GM19395 (cell line): ENCODE measurements around the gene LINGO3.
"Not testable (repeated sequence)": the region's sequence is repeated elsewhere in the genome, so short reads cannot be mapped to it uniquely, and the experiment has no call there.

ENCODE experiments used
- ATAC-seq: cut with Tn5 transposase; IDR thresholded peaks from one replicate; pipeline ENCODE4 v1.9.1; 2021; ENCODE audit warnings: mild to moderate bottlenecking, moderate library complexity; ENCODE audit not compliant: unreplicated experiment

Gene LINGO3

DNA sequence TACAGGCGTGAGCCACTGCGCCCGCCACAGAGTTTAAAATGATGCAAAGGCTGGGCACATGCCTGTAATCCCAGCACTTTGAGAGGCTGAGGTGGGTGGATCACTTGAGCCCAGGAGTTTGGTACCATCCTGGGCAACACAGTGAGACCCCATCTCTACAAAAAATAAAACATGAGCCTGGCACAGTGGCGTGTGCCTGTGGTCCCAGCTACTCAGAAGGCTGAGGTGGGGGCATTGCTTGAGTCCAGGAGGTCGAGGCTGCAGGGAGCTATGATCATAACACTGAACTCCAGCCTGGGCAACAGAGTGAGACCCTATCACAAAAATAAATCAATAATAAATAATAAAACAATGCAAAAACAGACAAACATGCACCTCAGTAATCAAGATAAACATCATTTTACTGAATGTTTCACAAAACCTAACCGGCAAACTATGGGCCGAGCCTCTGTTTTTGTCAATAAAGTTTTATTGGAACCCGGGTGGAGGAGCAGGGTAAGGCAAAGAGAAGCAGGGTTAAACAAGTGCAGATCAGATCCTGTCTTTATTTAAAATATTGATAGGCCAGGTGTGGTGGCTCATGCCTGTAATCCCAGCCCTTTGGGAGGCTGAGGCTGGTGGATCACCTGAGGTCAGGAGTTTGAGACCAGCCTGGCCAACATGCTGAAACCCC is 24.0 kb downstream of the LINGO3 start:
- ATAC-seq = no peak

GRCh38 chr19:2282862-2283237 is 25.1 kb downstream of the LINGO3 start:
- no peak for ATAC-seq

DNA sequence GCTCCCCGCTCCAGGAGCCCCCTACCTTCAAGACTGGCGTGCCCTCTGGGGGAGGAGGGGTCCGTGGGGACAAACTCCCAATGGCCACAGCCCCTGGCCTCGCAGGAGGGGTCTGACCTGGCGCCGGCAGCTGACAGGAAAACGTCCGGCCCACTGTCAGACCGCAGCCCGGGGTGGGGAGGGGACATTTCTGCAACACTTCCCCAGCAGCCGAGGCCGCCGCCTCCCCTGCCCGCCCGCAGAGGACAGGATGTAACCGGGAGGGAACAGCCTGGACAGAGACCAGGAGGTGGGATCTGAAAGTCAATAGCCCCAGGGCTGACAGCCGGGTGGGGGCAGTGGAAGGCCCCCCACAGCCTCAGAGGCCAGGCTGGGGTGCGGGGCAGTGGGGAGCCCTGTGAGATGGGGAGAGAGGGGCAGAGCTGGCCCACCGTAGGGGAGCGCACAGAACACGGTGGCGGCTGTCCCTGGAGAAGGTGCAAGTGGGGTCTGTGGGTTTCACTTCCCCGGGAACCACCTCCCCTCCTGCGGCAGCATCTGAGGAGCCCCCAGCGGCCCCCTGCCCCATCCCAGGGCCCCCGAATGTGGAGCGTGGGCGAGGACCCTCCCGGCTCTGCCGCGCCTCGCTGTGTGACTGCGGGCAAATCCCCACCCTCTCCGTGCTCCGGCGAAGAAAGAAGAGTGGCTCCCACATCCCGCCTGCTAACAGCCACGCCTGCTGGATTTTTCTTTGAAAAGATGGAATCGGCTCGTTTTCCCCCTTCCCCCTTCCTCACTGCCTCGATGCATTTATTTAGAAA is 25.7 kb downstream of the LINGO3 start, which contains the start of gene PEAK3:
PEAK3 (minus strand) TSS at position 114 of the 800 bp plus-strand sequence. CDS start 1,244 bp downstream, outside the sequence.
- no peak for ATAC-seq

DNA sequence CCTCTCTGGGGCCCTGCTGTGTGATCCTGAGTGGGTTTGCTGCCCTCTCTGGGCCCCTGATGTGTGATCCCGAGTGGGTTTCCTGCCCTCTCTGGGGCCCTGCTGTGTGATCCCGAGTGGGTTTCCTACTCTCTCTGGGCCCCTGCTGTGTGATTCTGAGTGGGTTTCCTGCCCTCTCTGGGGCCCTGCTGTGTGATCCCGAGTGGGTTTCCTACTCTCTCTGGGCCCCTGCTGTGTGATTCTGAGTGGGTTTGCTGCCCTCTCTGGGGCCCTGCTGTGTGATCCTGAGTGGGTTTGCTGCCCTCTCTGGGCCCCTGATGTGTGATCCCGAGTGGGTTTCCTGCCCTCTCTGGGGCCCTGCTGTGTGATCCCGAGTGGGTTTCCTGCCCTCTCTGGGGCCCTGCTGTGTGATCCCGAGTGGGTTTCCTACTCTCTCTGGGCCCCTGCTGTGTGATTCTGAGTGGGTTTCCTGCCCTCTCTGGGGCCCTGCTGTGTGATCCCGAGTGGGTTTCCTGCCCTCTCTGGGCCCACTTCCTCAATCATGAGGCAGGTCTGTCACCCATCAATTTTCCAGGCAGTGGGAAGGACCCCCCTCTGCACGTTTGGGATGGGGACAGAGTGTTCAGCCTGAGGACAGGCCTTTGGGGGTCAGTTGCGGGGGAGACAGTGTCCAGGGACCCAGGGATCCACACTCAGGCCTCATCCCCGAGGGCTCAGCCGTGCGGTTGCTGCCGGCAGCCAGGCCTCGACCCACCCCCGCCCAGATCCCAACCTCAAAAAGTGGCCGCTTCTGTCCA is 26.5 kb downstream of the LINGO3 start:
- ATAC-seq = not testable (repeated sequence)

DNA sequence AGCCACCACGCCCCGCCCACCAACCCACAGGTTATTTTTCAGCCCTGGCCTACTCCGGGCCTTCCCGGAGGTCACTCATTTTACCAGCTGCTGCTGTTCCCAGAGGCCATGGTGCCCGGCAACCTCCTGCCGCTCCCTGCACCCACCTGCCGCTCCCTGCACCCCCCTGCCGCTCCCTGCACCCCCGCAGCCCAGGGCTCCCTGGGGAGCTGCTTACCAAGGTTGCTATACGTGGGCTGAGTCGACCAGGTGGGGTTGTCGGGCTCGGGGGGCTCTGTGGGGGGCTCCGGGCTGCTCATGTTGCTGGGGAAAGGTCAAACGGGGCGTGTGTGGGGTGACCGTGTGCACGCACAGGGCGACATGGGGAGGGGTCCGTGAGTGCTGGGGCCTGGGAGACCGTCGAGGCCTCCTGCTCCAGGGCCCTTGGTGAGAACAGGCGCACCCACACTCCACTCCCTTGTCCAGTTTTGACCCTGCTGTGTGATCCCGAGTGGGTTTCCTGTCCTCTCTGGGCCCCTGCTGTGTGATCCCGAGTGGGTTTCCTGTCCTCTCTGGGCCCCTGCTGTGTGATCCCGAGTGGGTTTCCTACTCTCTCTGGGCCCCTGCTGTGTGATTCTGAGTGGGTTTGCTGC is 27.2 kb downstream of the LINGO3 start:
- no peak for ATAC-seq

GRCh38 chr19:2278459-2279158 is 29.3 kb downstream of the LINGO3 start:
- ATAC-seq = no peak

DNA sequence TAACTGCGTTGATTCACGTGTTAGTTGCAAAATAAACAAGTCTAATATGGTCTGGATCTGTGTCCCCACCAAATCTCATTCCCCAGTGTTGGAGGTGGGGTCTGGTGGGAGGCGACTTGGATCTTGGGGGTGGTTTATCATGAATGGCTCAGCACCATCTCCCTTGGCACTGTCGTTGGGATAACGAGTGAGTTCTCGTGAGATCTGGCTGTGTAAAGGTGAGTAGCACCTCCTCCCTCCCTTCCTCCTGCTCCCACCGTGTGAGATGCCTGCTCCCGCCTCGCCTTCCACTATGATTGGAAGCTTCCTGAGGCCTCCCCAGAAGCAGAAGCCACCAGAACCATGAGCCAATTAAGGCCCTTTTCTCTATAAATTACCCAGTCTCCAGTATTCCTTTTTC is 30.8 kb downstream of the LINGO3 start:
- ATAC-seq = no peak

DNA sequence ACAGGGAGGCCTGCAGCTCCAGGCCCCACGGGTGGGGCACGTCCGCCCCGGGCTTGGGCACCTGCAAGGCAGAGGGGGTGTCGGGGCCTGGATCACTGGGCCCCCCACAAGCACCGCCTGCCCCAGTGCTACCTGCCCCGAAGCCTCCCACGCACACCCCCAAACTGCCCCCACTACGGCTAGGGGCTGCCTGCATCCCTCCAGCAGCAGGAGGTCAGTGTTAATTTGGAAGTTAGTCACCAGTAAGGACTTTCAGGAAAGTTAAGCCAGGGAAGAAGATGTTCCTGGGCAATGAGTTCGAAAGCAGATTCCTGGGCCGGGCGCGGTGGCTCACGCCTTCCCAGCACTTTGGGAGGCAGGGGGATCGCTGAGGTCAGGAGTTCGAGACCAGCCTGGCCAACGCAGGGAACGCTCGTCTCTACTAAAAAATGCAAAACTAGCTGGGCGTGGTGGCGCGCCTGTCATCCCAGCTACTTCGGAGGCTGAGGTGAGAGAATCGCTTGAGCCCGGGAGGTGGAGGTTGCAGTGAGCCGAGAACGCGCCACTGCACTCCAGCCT is 31.4 kb downstream of the LINGO3 start:
- ATAC-seq = no peak

GRCh38 chr19:2275588-2276428 is 32.1 kb downstream of the LINGO3 start:
- ATAC-seq = no peak

DNA sequence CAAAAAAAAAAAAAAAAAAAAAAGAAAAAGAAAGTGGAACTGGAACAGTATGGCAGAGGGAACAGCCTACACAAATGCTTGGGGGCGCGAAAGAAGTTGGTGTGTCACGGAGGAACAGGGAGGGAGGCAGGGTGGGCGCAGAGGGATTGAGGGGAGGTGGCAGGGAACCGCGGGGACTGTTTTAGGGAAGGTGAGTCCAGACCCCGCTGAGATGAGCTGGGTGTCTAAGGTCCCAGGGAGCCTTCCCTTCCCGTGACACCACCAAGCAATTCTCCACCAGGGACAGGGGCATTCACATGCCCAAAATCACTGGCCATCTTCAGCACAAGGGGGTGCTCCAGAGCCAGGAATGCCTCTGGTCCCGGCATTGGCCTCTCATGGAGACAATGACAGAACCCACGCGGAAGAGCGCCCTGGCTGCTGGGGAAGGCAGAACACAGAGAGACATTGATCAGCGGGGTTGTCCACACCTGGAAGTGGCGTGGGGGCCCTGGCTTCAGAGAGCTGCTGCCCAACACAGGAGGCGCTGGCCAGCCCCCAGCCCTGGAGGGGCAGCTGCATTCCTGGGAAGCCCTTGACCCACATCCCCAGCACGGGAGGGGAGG is 32.9 kb downstream of the LINGO3 start:
- ATAC-seq = no peak

DNA sequence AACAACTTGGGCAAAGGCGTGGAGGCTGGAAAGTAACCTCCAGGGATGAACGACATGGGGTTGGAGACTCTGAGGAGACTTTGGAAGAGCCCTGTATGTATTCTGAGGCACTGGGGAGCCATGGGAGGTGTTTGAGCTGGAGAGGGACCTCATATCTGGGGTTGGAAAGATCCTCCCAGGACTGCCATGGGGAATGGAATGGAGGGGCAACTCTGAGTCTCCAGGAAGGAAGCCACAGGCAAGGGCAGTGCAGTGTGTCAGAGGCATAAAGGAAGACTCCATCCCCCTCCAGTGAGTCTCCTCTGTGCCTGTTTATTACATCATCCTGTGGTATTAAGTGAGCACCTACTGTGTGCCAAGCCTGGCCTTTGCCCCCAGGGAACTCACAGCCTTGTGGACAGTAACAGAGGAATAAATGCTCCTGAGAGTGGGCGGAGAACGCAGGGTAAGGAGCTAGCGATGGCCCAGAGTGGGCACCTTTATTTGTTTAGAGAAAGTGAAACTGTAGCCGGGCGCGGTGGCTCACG is 33.7 kb downstream of the LINGO3 start:
- no peak for ATAC-seq

DNA sequence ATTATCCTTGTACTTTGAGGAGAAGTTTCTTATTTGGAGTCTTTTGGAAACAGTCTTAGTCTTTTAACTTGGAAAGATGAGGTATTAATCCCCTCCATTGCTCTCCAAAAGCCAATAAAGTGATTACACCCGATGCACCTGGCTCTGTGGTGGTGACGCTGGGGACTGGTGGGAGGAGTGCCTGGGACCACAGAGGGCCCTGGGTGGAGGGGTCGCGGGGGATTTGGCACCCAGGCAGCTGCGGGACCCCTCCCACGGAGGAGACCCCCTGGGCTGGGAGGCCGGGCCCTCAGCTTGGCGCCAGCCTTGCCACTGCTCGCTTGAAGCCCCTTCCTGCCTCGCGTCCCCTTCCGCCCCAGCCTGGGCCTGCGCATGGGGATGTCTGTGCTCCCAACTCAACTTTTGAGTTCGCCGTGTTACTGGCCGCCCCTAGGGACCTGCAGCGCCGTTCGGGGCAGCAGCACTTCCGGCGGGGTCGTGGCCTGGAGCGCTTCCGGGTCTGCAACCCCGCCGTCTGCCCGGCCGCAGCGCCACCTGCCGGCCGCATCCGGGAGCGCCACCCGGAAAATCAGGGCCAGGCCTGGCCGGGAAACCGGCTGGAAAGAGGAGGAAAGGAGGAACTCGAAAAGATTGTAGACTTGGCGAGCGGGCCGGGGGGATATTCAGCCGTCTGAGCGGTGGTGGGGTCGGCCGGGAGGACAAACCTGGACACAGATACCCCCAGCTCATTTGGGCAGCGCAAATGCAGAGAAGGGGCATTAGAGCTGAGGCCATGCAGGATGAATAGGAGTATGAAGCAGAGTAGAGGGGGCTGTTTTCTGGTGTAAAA is 34.4 kb downstream of the LINGO3 start:
- no peak for ATAC-seq

DNA sequence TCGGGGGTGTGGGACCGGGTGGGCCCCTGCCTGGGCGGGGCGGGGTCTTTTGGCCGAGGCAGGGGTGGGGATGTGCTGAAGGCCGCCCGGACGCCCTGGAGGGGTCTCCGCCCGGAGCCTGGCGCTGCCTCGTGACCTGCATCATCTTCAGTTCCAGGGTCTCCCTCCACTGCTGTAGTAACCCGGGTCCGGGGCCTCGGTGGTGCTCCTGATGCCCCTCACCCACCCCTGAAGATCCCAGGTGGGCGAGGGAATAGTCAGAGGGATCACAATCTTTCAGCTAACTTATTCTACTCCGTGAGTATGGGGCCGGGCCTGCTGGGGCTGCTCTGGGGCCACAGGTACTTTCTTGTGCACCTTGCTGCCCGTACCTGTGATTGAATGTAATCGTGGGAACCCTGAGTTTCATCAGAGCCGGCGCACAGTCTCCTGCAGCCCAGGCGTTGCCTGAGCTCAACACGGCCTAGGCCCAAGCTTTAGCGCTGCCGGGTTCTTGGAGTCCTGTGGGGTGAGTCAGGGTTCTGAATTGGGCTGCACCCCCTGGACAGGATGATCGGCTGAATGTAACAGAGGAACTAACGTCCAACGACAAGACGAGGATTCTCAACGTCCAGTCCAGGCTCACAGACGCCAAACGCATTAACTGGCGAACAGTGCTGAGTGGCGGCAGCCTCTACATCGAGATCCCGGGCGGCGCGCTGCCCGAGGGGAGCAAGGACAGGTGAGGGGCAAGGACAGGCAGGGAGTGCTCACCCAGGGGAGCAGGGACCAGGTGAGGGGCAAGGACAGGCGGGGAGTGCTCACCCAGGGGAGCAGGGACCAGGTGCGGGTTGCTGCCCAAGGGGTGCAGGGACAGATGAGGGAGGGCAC is 36.5 kb downstream of the LINGO3 start:
- no peak for ATAC-seq

DNA sequence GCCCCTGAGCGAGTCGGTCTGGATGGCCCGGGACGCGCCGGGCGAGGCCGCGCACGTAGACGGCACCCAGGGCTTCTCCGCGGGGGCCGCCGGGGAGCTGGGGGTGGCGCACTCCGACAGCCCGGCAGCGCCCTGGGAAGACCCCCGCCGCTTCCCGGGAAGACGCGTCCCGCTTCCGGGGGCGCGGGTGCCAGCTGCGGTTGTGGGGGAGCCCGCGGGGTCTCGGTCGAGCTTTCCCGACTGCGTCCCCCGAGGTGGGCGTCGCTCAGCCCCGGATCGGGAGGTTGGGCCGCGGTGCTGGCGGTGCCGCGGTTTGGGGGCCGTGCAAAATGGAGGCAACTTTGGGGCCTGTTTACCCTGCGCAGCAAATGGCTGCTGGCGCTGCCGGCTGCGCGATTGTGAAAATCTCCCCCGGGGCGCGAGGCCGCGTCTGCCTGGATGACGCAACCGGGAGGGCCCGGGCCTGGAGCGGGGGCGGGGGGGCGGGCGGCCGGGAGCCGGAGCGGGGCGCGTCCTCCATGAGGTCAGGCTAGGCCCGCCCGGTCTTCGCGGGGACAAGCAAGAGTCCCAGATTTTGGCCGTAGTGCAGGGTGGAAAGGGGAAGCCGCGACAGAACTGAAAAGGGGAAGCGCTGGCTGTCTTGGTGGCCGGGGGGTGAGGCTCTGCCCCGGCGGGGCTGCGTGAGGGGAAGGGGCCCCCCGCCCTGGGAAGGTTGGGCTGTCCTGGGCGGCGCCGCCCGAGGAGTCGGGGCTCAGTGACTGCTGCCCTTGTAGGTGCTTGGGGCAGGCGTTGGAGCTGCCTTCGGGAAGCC is 37.3 kb downstream of the LINGO3 start:
- no peak for ATAC-seq

DNA sequence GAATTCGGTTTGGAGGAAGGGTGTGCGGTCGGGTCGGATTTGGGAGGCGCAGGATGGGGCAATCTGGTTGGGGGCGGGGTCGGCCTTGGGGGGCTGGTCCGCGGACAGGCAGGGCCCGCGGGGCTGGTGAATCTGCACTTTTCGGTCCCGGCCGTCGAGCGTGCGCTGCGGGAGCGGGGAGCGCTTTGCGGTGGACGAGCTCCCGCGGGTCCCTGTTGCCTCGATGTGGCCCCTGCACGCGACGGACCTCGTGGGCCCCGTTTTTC is 37.9 kb downstream of the LINGO3 start:
- ATAC-seq = no peak
